ENCODE data around the gene MGAT2.
"Not testable (repeated sequence)": the region's sequence is repeated elsewhere in the genome, so short reads cannot be mapped to it uniquely, and the experiment has no call there.

Gene MGAT2

GRCh38 chr14:49612671-49613070, 7.9 kb upstream of the MGAT2 start:
- no peak for DNase-seq

- no peak for DNase-seq
Measured at GRCh38 chr14:49614196-49614595, 6.4 kb upstream of the MGAT2 start.

GRCh38 chr14:49615776-49616175, 4.8 kb upstream of the MGAT2 start:
- no peak for DNase-seq

- DNase-seq = no peak
Measured at GRCh38 chr14:49617852-49618519, 2.6 kb upstream of the MGAT2 start.

- not testable (repeated sequence) for DNase-seq
Measured at GRCh38 chr14:49619273-49619672, 1.3 kb upstream of the MGAT2 start.

- no peak for DNase-seq
Measured at GRCh38 chr14:49619730-49620129, 869 bp upstream of the MGAT2 start.

GRCh38 chr14:49621114-49621881, 699 bp downstream of the MGAT2 start:
- DNase-seq = no peak

GRCh38 chr14:49622022-49622607, 1.5 kb downstream of the MGAT2 start:
- no peak for DNase-seq

GRCh38 chr14:49623387-49623786, 2.8 kb downstream of the MGAT2 start:
- DNase-seq = no peak

GRCh38 chr14:49623941-49624839, 3.6 kb downstream of the MGAT2 start:
- no peak for DNase-seq

GRCh38 chr14:49633640-49634546, 13.3 kb downstream of the MGAT2 start:
- DNase-seq = peak; percentile 89

- peak; percentile 23 for DNase-seq
Measured at GRCh38 chr14:49634547-49635334, 14.1 kb downstream of the MGAT2 start, which contains the start of gene DNAAF2. Gene DNAAF2, minus strand, starts transcription at chr14:49635244. Its CDS starts 95 bp downstream, at chr14:49635149.

GRCh38 chr14:49636866-49637265, 16.3 kb downstream of the MGAT2 start:
- no peak for DNase-seq

GRCh38 chr14:49637534-49638078, 17.0 kb downstream of the MGAT2 start:
- DNase-seq = no peak

- no peak for DNase-seq
Measured at GRCh38 chr14:49640540-49641417, 20.2 kb downstream of the MGAT2 start.

GRCh38 chr14:49641697-49642129, 21.1 kb downstream of the MGAT2 start:
- DNase-seq = no peak

- no peak for DNase-seq
Measured at GRCh38 chr14:49642163-49642562, 21.6 kb downstream of the MGAT2 start.

- no peak for DNase-seq
Measured at GRCh38 chr14:49653508-49653907, 32.9 kb downstream of the MGAT2 start.

- DNase-seq = no peak
Measured at GRCh38 chr14:49654511-49654910, 33.9 kb downstream of the MGAT2 start.

GRCh38 chr14:49657500-49657899, 36.9 kb downstream of the MGAT2 start:
- not testable (repeated sequence) for DNase-seq
